HUES48 (cell line): ENCODE results near the gene EXOC4.

Experiments
- H3K27ac ChIP-seq: one replicate; pipeline ENCODE4 v1.7.0; 2013; ENCODE audit warnings: low read depth, low read length, inconsistent platforms
- H3K27me3 ChIP-seq: 2 replicates; pipeline ENCODE4 v1.6.1; 2013; ENCODE audit warnings: mild to moderate bottlenecking, low read length; ENCODE audit not compliant: control insufficient read depth, insufficient read depth
- H3K36me3 ChIP-seq: 2 replicates; pipeline ENCODE4 v1.6.1; 2013; ENCODE audit warnings: low read length; ENCODE audit not compliant: control insufficient read depth, insufficient read depth
- H3K4me1 ChIP-seq: 2 replicates; pipeline ENCODE4 v1.6.1; 2013; ENCODE audit warnings: mild to moderate bottlenecking, low read length; ENCODE audit not compliant: control insufficient read depth, insufficient read depth
- H3K4me3 ChIP-seq: 2 replicates; pipeline ENCODE4 v1.5.1; 2013; ENCODE audit warnings: mild to moderate bottlenecking, low read depth, low read length
- H3K9ac ChIP-seq: 2 replicates; pipeline ENCODE4 v1.6.1; 2013; ENCODE audit warnings: mild to moderate bottlenecking, low read depth, low read length, moderate library complexity
- H3K9me3 ChIP-seq: 2 replicates; pipeline ENCODE4 v1.6.1; 2013; ENCODE audit warnings: low read length; ENCODE audit not compliant: control insufficient read depth, insufficient read depth

EXOC4 gene

GRCh38 chr7:133391206-133391605, 138.3 kb downstream of the EXOC4 start:
- H3K27me3 ChIP-seq = no peaks in the 10 kb centered on the region

DNA sequence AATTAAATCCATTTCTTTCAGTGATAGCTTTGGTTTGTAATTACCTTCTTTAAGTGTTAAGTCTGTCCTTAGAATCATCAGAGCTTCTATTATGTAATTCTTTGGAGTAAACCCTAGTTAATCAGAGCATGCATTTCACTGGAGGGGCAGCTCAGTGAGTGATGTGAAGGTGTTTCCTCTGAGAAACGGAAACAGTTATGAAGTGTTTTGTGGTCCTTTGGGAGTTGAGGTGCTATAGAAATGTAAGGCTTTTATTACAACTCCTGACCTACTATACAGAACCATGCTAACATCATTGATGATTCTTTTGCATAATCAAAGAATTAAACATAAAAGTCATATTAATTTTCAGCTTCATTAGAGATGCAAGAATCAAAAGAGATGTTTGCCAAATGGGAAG, 141.5 kb downstream of the EXOC4 start:
- no peak overlapping the region for H3K27ac ChIP-seq
- no peaks in the 10 kb centered on the region for H3K36me3 ChIP-seq
- no peak overlapping the region for H3K4me3 ChIP-seq
- H3K27me3 ChIP-seq = no peaks in the 10 kb centered on the region
- H3K9me3 ChIP-seq = no peaks in the 10 kb centered on the region
- peaks cover 36% of the 10 kb centered on the region for H3K4me1 ChIP-seq
- no peak overlapping the region for H3K9ac ChIP-seq

More at GRCh38 chr7:133391206-133391605, 138.3 kb downstream of the EXOC4 start:
- no peaks in the 10 kb centered on the region for H3K9me3 ChIP-seq
- no peak overlapping the region for H3K27ac ChIP-seq
- peaks cover 19% of the 10 kb centered on the region for H3K4me1 ChIP-seq
- no peak overlapping the region for H3K9ac ChIP-seq
- H3K36me3 ChIP-seq = no peaks in the 10 kb centered on the region
- H3K4me3 ChIP-seq = no peak overlapping the region

DNA sequence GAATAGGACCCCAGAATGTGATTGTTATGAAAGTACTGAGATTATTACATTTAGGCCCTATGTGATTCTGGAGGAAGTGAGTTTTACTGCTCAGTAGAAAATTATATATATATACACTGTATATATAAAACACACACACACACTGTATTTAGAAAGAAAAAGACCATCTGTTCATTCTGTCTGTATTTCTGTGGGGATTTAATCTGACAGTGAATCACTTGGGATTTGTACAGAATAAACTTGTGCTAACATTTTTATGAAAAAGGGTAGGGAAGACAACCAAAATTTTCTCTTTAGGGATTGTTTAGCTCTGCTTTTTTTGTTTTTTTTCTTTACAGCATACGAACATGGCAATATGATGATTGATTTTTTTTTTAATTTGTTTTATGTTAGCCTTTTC, 142.7 kb downstream of the EXOC4 start:
- H3K9ac ChIP-seq = no peak overlapping the region
- no peaks in the 10 kb centered on the region for H3K36me3 ChIP-seq
- H3K4me3 ChIP-seq = no peak overlapping the region
- peaks cover 38% of the 10 kb centered on the region for H3K4me1 ChIP-seq
- no peak overlapping the region for H3K27ac ChIP-seq
- H3K9me3 ChIP-seq = no peaks in the 10 kb centered on the region
- H3K27me3 ChIP-seq = no peaks in the 10 kb centered on the region

- Histone ChIP-seq H3K9ac (no peak overlapping the region), H3K4me3 (no peak overlapping the region)
Observed at GRCh38 chr7:133398506-133398905, 145.6 kb downstream of the EXOC4 start.

DNA sequence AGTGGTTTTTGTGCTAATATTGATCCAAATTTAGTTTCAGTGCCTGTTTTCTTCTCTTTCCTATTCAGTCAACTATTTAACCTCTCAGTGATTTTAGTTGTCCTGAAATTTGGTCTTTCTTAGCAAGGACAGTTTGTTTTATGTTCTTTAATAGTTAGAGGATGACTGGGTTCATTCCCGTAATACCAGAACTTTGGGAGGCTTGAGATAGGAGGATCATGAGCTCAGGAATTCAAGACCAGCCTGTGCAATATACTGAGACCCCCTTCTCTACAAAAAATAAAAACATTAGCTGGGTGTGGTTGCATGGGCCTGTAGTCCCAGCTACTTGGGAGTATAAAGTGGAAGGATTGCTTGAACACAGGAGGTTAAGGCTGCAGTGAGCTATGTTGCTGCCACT, 148.3 kb downstream of the EXOC4 start:
- no peak overlapping the region for H3K9ac ChIP-seq
- H3K4me3 ChIP-seq = no peak overlapping the region
- H3K27ac ChIP-seq = no peak overlapping the region
- H3K27me3 ChIP-seq = no peaks in the 10 kb centered on the region
- no peaks in the 10 kb centered on the region for H3K9me3 ChIP-seq
- no peaks in the 10 kb centered on the region for H3K36me3 ChIP-seq
- H3K4me1 ChIP-seq = peaks cover 43% of the 10 kb centered on the region

More at GRCh38 chr7:133398506-133398905, 145.6 kb downstream of the EXOC4 start:
- H3K9me3 ChIP-seq = no peaks in the 10 kb centered on the region
- H3K36me3 ChIP-seq = no peaks in the 10 kb centered on the region
- peak overlapping the region; percentile 26 for H3K27ac ChIP-seq
- H3K27me3 ChIP-seq = no peaks in the 10 kb centered on the region
- H3K4me1 ChIP-seq = peaks cover 53% of the 10 kb centered on the region

DNA sequence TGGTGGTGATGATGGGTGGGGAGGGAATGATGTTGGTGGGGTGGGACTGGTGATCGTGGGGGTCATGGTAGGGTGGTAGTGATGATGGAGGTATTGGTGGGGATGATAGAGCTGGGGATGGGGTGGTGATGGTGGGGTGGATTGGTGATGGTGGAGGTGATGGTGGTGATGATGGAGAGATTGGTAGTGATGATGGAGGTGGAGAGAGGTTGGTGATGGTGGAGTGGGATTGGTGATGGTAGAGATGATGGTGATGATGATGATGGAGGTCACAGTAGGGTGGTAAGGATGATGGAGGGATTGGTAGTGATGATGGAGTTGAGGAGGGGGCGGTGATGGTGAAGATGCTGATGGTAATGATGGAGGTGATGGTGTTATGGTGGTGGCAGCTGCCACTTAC, 155.3 kb downstream of the EXOC4 start:
- Histone ChIP-seq H3K27ac (no peak overlapping the region), H3K36me3 (no peaks in the 10 kb centered on the region), H3K9me3 (no peaks in the 10 kb centered on the region), H3K4me1 (no peaks in the 10 kb centered on the region; the same call in 1 of the 2 replicates), H3K9ac (no peak overlapping the region), H3K27me3 (no peaks in the 10 kb centered on the region), H3K4me3 (no peak overlapping the region)

DNA sequence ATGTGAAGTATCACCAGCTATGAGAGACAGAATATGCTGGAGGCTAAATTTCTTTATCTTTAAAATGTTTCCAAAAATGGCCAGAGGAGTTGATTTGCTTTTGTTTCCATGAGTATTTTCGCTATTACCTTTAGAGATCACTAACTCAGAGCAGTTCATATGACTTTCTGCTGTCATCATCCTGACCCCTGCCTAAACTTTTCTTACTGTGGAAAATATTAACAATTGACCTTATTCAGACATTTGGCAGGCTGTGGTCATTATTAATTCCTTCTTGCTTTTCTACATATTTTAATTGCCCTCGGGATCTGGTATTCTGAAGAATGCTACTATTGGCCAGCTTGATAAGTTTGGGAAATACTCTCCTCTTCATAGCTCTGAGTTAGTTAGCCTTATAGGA, 156.5 kb downstream of the EXOC4 start:
- no peak overlapping the region for H3K9ac ChIP-seq
- H3K27ac ChIP-seq = no peak overlapping the region
- H3K27me3 ChIP-seq = no peaks in the 10 kb centered on the region
- H3K4me3 ChIP-seq = no peak overlapping the region
- no peaks in the 10 kb centered on the region; the same call in 1 of the 2 replicates for H3K4me1 ChIP-seq
- H3K9me3 ChIP-seq = no peaks in the 10 kb centered on the region
- no peaks in the 10 kb centered on the region for H3K36me3 ChIP-seq

GRCh38 chr7:133409966-133410365, 157.1 kb downstream of the EXOC4 start:
- Histone ChIP-seq H3K4me3 (no peak overlapping the region), H3K9me3 (no peaks in the 10 kb centered on the region), H3K27ac (no peak overlapping the region), H3K4me1 (no peaks in the 10 kb centered on the region; the same call in 1 of the 2 replicates), H3K9ac (no peak overlapping the region), H3K27me3 (no peaks in the 10 kb centered on the region), H3K36me3 (no peaks in the 10 kb centered on the region)

DNA sequence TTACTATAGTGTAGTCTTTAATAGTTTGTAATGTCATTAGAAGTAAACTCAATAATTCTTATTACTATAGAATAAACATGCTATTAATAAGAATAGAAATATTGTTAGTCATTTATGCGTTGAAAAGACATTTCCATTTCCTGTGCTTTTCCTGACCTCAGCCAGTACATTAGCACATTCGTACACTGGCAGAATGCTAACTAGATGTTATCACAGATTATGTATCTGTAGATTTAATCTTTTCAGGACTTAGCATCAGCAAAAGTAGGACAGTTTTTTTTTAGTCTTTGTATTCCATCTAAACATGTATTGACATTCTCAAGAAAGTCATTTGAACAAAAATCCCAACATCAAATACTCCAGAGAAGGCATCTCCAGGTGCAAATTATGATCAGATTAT, 158.5 kb downstream of the EXOC4 start:
- Histone ChIP-seq H3K9me3 (no peaks in the 10 kb centered on the region), H3K27ac (no peak overlapping the region), H3K9ac (no peak overlapping the region), H3K4me1 (no peaks in the 10 kb centered on the region; the same call in 1 of the 2 replicates), H3K27me3 (no peaks in the 10 kb centered on the region), H3K4me3 (no peak overlapping the region), H3K36me3 (no peaks in the 10 kb centered on the region)

GRCh38 chr7:133412942-133413341, 160.1 kb downstream of the EXOC4 start:
- no peaks in the 10 kb centered on the region; the same call in 1 of the 2 replicates for H3K4me1 ChIP-seq
- H3K9me3 ChIP-seq = no peaks in the 10 kb centered on the region
- H3K36me3 ChIP-seq = no peaks in the 10 kb centered on the region
- H3K4me3 ChIP-seq = no peak overlapping the region
- H3K27ac ChIP-seq = no peak overlapping the region
- no peak overlapping the region for H3K9ac ChIP-seq
- no peaks in the 10 kb centered on the region for H3K27me3 ChIP-seq

GRCh38 chr7:133419041-133419440, 166.2 kb downstream of the EXOC4 start:
- no peaks in the 10 kb centered on the region for H3K36me3 ChIP-seq
- H3K9me3 ChIP-seq = no peaks in the 10 kb centered on the region
- no peak overlapping the region for H3K9ac ChIP-seq
- H3K4me3 ChIP-seq = no peak overlapping the region
- no peak overlapping the region for H3K27ac ChIP-seq
- H3K27me3 ChIP-seq = no peaks in the 10 kb centered on the region
- peaks cover 14% of the 10 kb centered on the region for H3K4me1 ChIP-seq

DNA sequence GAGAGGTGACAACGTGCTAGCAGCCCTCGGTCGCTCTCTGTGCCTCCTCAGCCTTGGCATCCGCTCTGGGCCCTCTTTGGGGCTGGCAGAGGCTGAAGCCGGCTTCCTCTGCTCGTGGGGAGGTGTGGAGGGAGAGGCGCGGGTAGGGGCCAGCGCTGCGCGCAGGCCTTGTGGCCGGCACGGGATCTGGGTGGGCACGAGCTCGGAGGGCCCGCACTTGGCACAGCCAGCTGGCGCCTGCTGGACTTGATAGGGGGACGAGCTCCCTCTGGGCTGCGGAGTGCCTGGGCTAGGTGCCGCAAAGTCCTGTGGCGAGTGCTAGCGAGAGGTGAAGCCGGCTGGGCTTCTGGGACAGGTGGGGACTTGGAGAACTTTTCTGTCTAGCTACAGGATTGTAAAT, 170.7 kb downstream of the EXOC4 start:
- Histone ChIP-seq H3K27me3 (no peaks in the 10 kb centered on the region), H3K36me3 (no peaks in the 10 kb centered on the region), H3K4me3 (no peak overlapping the region), H3K9me3 (no peaks in the 10 kb centered on the region), H3K27ac (no peak overlapping the region), H3K9ac (no peak overlapping the region), H3K4me1 (peaks cover 28% of the 10 kb centered on the region)
